Fibroblast of skin of abdomen (primary cell): ENCODE results near the gene KLK11.
"Not testable (repeated sequence)": the region's sequence is repeated elsewhere in the genome, so short reads cannot be mapped to it uniquely, and the experiment has no call there.

Experiments used
- DNase-seq: peaks from one replicate; pipeline ENCODE4 v3.0.0-alpha.2; 2013

The KLK11 gene

GRCh38 chr19:51003316-51003715 is 23.1 kb downstream of the KLK11 start:
- DNase-seq, result no peak

GRCh38 chr19:51002542-51003311 is 23.7 kb downstream of the KLK11 start:
- no peak for DNase-seq

GRCh38 chr19:51002089-51002532 is 24.3 kb downstream of the KLK11 start:
- no peak for DNase-seq

GRCh38 chr19:51001515-51001914 is 24.9 kb downstream of the KLK11 start, which contains the start of gene KLK8:
TSS of gene KLK8 (minus strand) at chr19:51001604. CDS start at chr19:51001167, 437 bp downstream.
- no peak for DNase-seq

- no peak for DNase-seq
Observed at GRCh38 chr19:51000981-51001380, 25.4 kb downstream of the KLK11 start.

- no peak for DNase-seq
Observed at GRCh38 chr19:51000426-51000825, 26.0 kb downstream of the KLK11 start.

GRCh38 chr19:50998686-50999085 is 27.7 kb downstream of the KLK11 start:
- DNase-seq, result no peak

GRCh38 chr19:50998061-50998460 is 28.4 kb downstream of the KLK11 start:
- DNase-seq, result no peak

GRCh38 chr19:50994129-50994528 is 32.3 kb downstream of the KLK11 start:
- no peak for DNase-seq

- no peak for DNase-seq
Observed at GRCh38 chr19:50992666-50993035, 33.8 kb downstream of the KLK11 start.

GRCh38 chr19:50984416-50984815 is 42.0 kb downstream of the KLK11 start:
- DNase-seq, result not testable (repeated sequence)

GRCh38 chr19:50983625-50984292 is 42.7 kb downstream of the KLK11 start, which contains the start of gene KLK7:
TSS of gene KLK7 (minus strand) at chr19:50983917. CDS start at chr19:50982399, 1,518 bp downstream.
- DNase-seq, result no peak

- no peak for DNase-seq
Observed at GRCh38 chr19:50982186-50982585, 44.2 kb downstream of the KLK11 start.

- no peak for DNase-seq
Observed at GRCh38 chr19:50981587-50982146, 44.7 kb downstream of the KLK11 start.

- no peak for DNase-seq
Observed at GRCh38 chr19:50980208-50980607, 46.2 kb downstream of the KLK11 start.

- no peak for DNase-seq
Observed at GRCh38 chr19:50979758-50980157, 46.7 kb downstream of the KLK11 start.

- DNase-seq, result no peak
Observed at GRCh38 chr19:50978772-50979390, 47.5 kb downstream of the KLK11 start.

- no peak for DNase-seq
Observed at GRCh38 chr19:50977626-50978025, 48.8 kb downstream of the KLK11 start.

- no peak for DNase-seq
Observed at GRCh38 chr19:50975766-50976165, 50.6 kb downstream of the KLK11 start.

GRCh38 chr19:50974702-50975556 is 51.5 kb downstream of the KLK11 start:
- DNase-seq, result no peak

- no peak for DNase-seq
Observed at GRCh38 chr19:50972795-50973376, 53.5 kb downstream of the KLK11 start.
